Neural progenitor cell (in vitro differentiated cells): ENCODE measurements around the gene PZP. TPM values are rescaled to one million over a fixed set of nuclear protein-coding genes. Genes with fewer than 3 reads are reported as not detected.

Experiments used
- DNase-seq: peaks from one replicate; pipeline ENCODE4 v3.0.0-alpha.2; 2016; ENCODE audit warnings: low spot score
- H2AFZ ChIP-seq: fragments of 200-600 bp; sonication (generic); replicated peaks from 2 replicates; pipeline ENCODE4 v1.6.1; 2016; ENCODE audit warnings: antibody characterized with exemption
- H3F3A ChIP-seq: fragments of 200-600 bp; sonication (generic); 2 replicates; pipeline ENCODE4 v1.6.1; 2016; ENCODE audit warnings: antibody characterized with exemption, low read depth
- H3K27ac ChIP-seq: fragments of 200-600 bp; sonication (generic); 2 replicates; pipeline ENCODE4 v1.5.1; 2016; ENCODE audit warnings: mild to moderate bottlenecking
- H3K27me3 ChIP-seq: fragments of 200-600 bp; sonication (generic); 2 replicates; pipeline ENCODE4 v1.6.1; 2016; ENCODE audit warnings: mild to moderate bottlenecking, moderate library complexity
- H3K36me3 ChIP-seq: fragments of 200-600 bp; sonication (generic); 2 replicates; pipeline ENCODE4 v1.5.1; 2016
- H3K4me1 ChIP-seq: fragments of 200-600 bp; sonication (generic); 2 replicates; pipeline ENCODE4 v1.6.1; 2016; ENCODE audit warnings: mixed run types
- H3K4me2 ChIP-seq: fragments of 200-600 bp; sonication (generic); 2 replicates; pipeline ENCODE4 v1.6.1; 2016
- H3K4me3 ChIP-seq: fragments of 200-600 bp; sonication (generic); 2 replicates; pipeline ENCODE4 v1.5.1; 2016
- H3K79me2 ChIP-seq: fragments of 200-600 bp; sonication (generic); 2 replicates; pipeline ENCODE4 v1.6.1; 2016; ENCODE audit warnings: low read depth
- H3K9ac ChIP-seq: fragments of 200-600 bp; sonication (generic); 2 replicates; pipeline ENCODE4 v1.6.1; 2016
- H3K9me3 ChIP-seq: fragments of 200-600 bp; sonication (generic); 2 replicates; pipeline ENCODE4 v1.5.1; 2016; ENCODE audit warnings: low read depth
- H4K20me1 ChIP-seq: fragments of 200-600 bp; sonication (generic); 2 replicates; pipeline ENCODE4 v1.6.1; 2016; ENCODE audit warnings: low read depth
- H3K27ac Mint-ChIP-seq: 3 replicates; pipeline ENCODE4 v1.8.0; 2021; ENCODE audit warnings: mixed read lengths
- H3K27me3 Mint-ChIP-seq: 2 replicates; pipeline ENCODE4 v1.8.0; 2022; ENCODE audit warnings: low read depth, mild to moderate bottlenecking, inconsistent platforms, moderate library complexity, mixed read lengths; ENCODE audit not compliant: insufficient read depth
- H3K36me3 Mint-ChIP-seq: 3 replicates; pipeline ENCODE4 v1.8.0; 2021; ENCODE audit warnings: mixed read lengths
- H3K4me1 Mint-ChIP-seq: 3 replicates; pipeline ENCODE4 v1.8.0; 2021; ENCODE audit warnings: mixed read lengths
- H3K4me3 Mint-ChIP-seq: 3 replicates; pipeline ENCODE4 v1.8.0; 2021; ENCODE audit warnings: mild to moderate bottlenecking, moderate library complexity, mixed read lengths
- H3K9me3 Mint-ChIP-seq: 3 replicates; pipeline ENCODE4 v1.8.0; 2020; ENCODE audit warnings: mixed read lengths
- EZH2 ChIP-seq: fragments of 200-600 bp; sonication (generic); IDR thresholded peaks from 2 replicates; pipeline ENCODE4 v1.6.1; 2017; ENCODE audit warnings: antibody characterized with exemption, mild to moderate bottlenecking, moderate library complexity
- EZH2phosphoT487 ChIP-seq: fragments of 200-600 bp; sonication (generic); IDR thresholded peaks from 2 replicates; pipeline ENCODE4 v1.6.1; 2017; ENCODE audit warnings: antibody characterized with exemption
- total RNA-seq: library from RNA; depleted of rRNA; stranded (reverse); fragments of >200 nt; gene quantifications from 2 replicates; pipeline ENCODE4 v1.2.3, GENCODE V29; 2015; ENCODE audit warnings: low replicate concordance
- TF ChIP-seq, protein P1 (sequence below): fragments of 200-600 bp; sonication (generic); IDR thresholded peaks from 2 replicates; pipeline ENCODE4 v1.5.1; 2017; ENCODE audit warnings: antibody characterized with exemption, mild to moderate bottlenecking

Gene PZP
- total RNA-seq, 1 donor from 2014 or later: not detected

DNA sequence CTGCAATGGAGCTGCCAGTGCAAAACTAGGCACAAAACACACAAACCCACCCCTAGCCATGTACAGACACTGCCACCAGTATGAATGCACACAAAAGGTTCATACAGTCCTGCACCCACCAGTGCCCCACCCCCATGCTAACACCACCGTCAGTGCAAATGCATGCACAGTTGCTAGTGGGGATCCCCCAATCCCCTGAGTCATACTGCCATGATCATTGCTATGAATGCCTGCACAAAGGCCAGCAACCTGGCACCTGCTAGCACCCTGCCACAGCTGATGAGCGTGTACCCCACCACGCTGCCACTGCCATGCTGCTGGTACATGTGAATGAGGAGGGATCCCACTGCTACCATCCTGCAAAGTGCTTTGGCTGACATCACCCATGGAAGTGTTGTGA lies 23.9 kb downstream of the PZP start:
- Histone ChIP-seq H3F3A (no peaks in the 10 kb centered on the region), H3K9me3 (no peaks in the 10 kb centered on the region), H3K27ac (no peak overlapping the region), H3K27me3 (no peaks in the 10 kb centered on the region), H3K9ac (no peak overlapping the region), H2AFZ (no peak overlapping the region), H3K4me1 (no peaks in the 10 kb centered on the region), H3K79me2 (no peaks in the 10 kb centered on the region), H4K20me1 (no peaks in the 10 kb centered on the region), H3K4me2 (no peak overlapping the region), H3K36me3 (no peaks in the 10 kb centered on the region), H3K4me3 (no peak overlapping the region)
- Mint-ChIP-seq H3K4me1 (no peaks in the 10 kb centered on the region), H3K36me3 (peaks cover 6% of the 10 kb centered on the region), H3K27me3 (peaks cover 2% of the 10 kb centered on the region), H3K4me3 (no peak overlapping the region), H3K27ac (no peak overlapping the region), H3K9me3 (peaks cover 16% of the 10 kb centered on the region)
- no peak for TF ChIP-seq EZH2phosphoT487
- TF ChIP-seq, protein P1, sequence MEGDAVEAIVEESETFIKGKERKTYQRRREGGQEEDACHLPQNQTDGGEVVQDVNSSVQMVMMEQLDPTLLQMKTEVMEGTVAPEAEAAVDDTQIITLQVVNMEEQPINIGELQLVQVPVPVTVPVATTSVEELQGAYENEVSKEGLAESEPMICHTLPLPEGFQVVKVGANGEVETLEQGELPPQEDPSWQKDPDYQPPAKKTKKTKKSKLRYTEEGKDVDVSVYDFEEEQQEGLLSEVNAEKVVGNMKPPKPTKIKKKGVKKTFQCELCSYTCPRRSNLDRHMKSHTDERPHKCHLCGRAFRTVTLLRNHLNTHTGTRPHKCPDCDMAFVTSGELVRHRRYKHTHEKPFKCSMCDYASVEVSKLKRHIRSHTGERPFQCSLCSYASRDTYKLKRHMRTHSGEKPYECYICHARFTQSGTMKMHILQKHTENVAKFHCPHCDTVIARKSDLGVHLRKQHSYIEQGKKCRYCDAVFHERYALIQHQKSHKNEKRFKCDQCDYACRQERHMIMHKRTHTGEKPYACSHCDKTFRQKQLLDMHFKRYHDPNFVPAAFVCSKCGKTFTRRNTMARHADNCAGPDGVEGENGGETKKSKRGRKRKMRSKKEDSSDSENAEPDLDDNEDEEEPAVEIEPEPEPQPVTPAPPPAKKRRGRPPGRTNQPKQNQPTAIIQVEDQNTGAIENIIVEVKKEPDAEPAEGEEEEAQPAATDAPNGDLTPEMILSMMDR: no peak
- TF ChIP-seq EZH2: no peak
- DNase-seq: no peak

DNA sequence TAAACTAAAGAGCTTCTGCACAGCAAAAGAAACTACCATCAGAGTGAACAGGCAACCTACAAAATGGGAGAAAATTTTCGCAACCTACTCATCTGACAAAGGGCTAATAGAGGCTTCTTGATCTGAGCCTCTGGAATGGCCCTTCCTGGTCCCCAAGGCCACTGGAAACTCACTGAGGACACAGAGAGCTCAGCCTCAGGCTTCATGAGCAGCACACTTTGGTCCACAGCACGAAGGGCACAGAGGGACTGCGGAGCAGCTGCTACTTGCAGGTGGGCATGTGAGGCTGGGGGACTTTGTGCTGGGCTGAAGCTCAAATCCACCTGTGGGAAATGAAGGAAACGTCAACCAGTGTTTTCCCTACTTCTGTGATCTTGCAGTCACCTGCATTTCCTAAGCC lies 27.4 kb downstream of the PZP start:
- Mint-ChIP-seq H3K27ac (no peak overlapping the region), H3K4me1 (no peaks in the 10 kb centered on the region), H3K36me3 (peaks cover 3% of the 10 kb centered on the region), H3K4me3 (no peak overlapping the region), H3K9me3 (peaks cover 2% of the 10 kb centered on the region), H3K27me3 (no peaks in the 10 kb centered on the region)
- Histone ChIP-seq H3K4me1 (no peaks in the 10 kb centered on the region), H3K27me3 (no peaks in the 10 kb centered on the region), H3K36me3 (no peaks in the 10 kb centered on the region), H3K79me2 (no peaks in the 10 kb centered on the region), H3K9ac (no peak overlapping the region), H3K4me2 (no peak overlapping the region), H3F3A (no peaks in the 10 kb centered on the region), H3K27ac (no peak overlapping the region), H4K20me1 (no peaks in the 10 kb centered on the region), H3K4me3 (no peak overlapping the region), H3K9me3 (no peaks in the 10 kb centered on the region), H2AFZ (no peak overlapping the region)
- no peak for DNase-seq
- no peak for TF ChIP-seq EZH2phosphoT487
- TF ChIP-seq, protein P1: no peak
- no peak for TF ChIP-seq EZH2

DNA sequence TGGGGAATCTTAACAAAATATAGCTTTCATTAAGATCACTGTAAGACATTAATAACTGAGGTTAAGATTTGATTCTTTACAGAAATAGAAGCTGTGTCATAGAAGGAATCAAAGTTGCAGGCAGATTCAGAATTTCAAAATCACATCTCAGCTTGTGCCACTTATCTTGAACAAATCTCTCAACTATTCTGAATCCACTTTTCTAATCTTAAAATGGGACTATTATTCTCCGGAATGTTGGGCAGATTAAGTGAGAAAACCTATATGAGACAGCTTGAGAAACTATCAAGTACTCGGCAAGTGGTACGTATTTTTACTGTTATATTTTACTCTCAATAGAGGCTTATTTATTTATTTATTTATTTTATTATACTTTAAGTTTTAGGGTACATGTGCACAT lies 28.4 kb downstream of the PZP start:
- Histone ChIP-seq H3K79me2 (no peaks in the 10 kb centered on the region), H3K4me2 (no peak overlapping the region), H3K4me1 (no peaks in the 10 kb centered on the region), H4K20me1 (no peaks in the 10 kb centered on the region), H3K9ac (no peak overlapping the region), H3F3A (no peaks in the 10 kb centered on the region), H3K4me3 (no peak overlapping the region), H3K27me3 (no peaks in the 10 kb centered on the region), H2AFZ (no peak overlapping the region), H3K36me3 (no peaks in the 10 kb centered on the region), H3K27ac (no peak overlapping the region), H3K9me3 (no peaks in the 10 kb centered on the region)
- Mint-ChIP-seq H3K27ac (no peak overlapping the region), H3K9me3 (no peaks in the 10 kb centered on the region), H3K36me3 (no peaks in the 10 kb centered on the region), H3K4me3 (no peak overlapping the region), H3K4me1 (no peaks in the 10 kb centered on the region), H3K27me3 (no peaks in the 10 kb centered on the region)
- TF ChIP-seq EZH2phosphoT487: no peak
- TF ChIP-seq, protein P1: no peak
- TF ChIP-seq EZH2: no peak
- DNase-seq: no peak
